AG20443 (cell line): ENCODE data around the gene DUSP1.

Experiments
- DNase-seq: peaks from one replicate; pipeline ENCODE4 v3.0.0; 2012; ENCODE audit warnings: low spot score, mixed read lengths

The DUSP1 gene

DNA sequence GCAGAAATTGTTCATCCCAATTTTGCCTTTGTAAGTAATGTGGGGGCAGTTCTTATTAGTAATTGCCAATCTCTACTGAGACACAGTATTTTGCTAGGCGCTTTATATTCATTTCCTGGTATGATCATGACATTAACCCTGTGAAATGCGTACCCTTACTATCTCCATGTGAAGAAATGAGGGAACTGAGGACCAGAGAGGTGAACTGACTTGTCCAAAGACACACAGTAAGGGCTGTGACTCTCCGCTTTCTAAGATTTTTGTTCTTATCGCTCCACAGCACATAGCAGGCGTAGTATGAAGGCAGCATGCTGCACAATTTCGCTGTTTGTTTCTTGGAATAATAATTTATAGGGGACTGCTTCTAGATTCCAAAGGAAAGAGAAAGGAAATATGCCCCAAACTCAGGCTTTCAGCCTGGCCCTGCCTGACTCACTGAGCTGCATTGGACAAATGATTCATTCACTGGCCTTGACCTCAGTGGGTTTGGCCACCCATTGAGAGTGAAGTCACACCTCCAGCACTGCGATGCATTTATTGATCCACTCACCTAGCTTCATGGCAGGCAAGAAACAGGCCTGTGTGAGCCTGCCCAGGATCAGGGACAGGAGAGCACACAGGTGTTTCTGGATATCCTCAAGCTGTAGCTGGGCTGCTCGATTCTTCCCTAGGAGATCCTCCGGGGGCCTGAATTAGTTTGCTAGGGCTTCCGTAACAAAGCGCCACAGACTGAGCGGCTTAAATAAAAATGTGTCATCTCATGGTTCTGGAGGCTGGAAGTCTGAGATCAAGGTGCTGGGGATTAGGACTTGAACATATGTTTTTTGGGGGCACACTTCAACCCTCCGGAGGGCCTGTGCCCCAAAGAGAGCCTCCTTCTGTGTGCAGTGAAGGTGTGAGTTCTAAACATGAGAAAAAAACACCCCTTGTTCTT lies 7.2 kb upstream of the DUSP1 start:
- peak; percentile 84 for DNase-seq

GRCh38 chr5:172776235-172776594 lies 5.2 kb upstream of the DUSP1 start:
- DNase-seq, result no peak

- peak; percentile 74 for DNase-seq
Measured at GRCh38 chr5:172775326-172776234, 4.6 kb upstream of the DUSP1 start.

DNA sequence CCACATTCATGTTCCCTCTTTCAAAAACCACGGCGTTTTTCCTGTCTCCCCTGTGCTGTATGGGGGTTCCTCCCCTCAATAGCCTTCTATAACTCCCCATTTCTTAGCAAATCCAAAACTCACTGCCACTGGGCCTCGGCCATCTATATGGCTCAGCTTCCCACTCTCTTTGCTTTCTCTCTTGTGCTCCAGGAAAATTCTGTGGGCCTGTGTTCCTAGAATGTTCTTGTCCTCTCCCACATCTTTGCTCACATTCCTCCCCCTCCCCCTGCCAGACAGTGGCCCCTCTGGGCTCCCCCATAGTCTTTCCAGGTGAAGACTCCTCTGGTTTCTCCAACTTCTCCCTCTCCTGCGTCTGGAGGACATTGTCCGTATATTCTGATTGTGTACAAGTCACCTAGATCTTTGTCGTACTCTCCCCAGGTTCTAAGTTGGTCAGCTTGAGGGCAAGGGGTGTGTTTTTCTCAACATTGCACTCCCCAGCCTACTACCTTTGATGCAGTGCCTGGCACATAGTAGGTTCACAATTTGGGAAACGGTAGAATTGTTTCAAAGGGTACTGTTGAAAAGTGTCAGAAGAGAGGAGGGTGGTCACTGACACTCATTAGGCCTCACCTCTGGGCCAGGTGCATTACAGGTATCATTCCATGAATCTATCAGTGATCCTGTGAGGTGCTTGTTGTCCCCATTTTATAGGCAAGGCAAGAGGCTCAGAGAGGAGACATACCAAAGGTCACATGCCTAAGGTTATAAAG lies 3.7 kb upstream of the DUSP1 start:
- no peak for DNase-seq

DNA sequence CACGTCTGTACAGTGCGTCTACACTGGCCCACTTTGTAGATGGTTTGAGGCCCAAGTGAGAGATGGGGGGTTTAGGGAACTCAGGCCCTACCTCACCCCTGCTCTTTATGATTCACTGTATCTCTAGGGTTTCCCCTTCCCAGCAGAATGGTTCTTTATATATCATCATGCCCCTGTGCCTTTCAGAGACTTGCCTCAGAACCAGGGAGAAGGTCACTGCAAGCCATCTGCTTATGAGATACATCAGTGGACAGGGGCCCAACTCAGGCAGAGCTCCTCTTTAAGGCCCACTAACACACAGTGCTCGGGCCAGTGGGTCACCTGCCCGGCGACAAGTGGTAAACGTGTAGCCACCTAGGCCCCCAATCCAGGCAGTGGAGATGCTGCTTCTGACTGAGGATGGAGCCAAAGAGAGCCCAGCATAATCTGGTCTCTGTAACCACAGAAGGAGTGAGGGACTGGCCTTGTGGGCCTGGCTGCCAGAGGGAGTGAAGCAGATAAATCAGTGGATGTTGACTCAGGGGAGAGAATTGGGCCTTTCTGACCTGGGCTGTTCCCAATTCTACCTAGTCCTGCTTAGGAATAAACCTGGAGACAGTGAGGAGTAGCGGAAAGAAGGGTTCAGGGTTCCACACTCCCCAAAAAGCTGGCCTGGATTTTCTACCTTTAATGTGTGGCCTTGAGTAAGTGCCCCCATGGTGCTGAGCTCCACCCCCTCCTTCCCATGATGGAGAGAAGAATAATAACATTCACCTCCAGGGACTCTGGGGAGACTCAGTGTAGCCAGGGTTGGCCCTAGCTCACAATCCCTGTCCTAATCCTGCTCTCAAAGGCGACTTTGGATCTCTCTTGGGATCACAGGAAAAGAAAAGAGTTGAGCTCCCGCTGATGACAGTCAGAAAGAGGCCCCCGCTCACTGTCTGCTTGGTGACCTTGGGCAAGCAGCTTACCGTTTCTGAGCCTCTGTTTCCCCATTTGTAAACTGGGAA lies 2.8 kb upstream of the DUSP1 start:
- no peak for DNase-seq

DNA sequence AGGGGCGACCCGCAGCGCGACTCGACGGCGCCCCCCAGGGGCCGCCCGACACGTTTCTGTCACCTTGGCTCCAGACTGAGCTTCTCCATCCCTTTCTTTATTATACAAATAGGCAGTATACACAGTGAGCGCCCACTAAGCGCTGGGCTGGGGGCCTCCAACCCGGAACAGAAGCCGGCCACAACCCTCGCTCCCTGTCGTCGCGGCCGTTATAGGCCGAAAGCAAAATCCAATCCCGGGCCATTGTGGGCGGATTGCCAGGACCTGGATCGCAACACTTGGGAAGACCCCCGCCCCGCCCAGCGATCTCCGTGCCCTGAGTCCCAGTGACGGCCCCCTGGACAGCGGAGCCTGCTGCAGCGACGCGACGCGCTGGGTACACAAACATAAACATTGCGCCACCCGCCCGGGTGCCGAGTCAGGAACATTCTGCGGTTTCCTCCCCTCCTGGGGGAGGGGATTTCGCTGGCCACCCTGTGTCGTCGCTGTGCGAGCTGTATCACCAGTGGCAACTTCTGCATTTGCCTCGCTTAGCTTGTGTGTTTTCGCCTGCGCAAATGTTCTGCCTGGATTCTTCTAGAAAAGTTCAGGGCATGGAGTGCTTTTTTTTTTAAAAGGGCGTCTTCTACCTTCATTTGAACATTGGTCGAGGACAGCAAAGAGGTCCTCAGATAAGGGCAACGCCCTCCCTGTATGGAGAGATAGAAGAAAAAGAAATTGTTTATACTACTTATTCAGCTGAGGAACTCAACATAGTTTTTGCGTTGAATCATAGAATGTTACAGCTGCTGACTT lies 1.3 kb upstream of the DUSP1 start:
- DNase-seq, result peak; percentile 80

DNA sequence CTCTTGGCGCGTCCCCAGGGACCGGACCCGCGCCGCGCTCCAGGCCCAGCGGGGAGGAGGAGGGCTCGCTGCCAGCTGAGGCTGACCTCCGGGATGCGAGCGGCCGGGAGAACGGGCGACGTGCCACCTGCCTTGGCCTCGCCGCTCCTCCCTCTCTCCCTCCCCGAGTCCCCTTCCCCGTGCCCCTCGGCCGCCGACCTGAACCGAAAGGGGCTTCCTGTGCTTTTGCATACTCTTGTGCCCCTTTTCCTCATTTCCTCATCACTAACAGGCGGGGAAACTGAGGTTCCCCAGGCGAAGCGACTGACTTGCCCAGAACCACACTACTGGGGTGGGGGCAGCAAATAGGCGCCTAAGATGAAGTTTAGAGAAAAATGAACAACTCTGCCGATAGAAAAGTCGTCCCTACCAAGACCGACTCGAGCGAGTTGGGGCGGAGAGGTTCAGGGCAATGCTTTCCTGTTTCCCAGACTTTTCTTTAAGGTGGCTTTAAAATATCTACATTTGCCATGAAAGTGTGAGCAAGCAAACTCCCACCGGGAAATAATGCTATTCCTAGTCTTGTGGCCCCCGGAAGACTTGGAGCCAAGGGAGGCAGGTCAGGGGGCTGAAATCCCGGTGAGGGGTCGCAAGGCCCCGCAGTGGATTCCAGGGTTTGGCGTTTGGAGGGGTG lies 580 bp upstream of the DUSP1 start:
- no peak for DNase-seq

- DNase-seq, result no peak
Measured at GRCh38 chr5:172770374-172770674, 671 bp downstream of the DUSP1 start.

DNA sequence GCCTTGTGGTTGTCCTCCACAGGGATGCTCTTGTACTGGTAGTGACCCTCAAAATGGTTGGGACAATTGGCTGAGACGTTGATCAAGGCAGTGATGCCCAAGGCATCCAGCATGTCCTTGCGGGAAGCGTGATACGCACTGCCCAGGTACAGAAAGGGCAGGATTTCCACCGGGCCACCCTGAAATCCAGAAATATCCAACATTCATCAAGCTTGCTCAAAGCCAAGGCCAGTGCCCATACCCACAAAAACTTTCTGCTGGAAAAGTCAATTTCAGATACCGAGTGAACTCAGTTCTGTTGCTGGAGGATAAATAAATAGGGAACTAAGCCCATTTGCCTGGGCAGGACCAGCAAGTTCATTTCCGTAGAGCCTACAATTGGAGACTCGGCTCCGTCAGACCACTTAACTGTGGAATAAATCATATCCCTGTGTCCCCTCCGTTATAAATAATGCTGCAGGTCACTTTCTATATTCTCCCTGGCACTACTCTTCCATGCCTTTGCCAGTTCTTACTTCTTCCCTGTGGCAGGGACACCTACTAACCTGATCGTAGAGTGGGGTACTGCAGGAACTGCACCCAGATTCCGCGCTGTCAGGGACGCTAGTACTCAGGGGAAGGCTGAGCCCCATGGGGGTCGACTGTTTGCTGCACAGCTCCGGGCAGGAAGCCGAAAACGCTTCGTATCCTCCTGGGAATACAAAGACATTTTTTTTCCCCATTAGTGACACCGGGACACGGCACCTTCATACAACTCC lies 1.2 kb downstream of the DUSP1 start:
- no peak for DNase-seq

DNA sequence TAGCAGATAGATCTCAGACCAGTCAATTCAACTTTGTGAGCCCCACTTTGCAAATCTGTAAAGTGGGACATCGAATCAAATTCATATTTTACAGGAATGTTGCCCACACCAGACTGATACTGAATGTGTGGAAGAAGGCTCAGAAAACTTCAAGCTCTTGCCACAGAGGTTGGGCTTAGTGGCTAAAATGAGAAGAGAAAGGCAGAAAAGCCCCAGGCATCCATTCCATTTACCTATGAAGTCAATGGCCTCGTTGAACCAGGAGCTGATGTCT lies 1.7 kb downstream of the DUSP1 start:
- no peak for DNase-seq

- no peak for DNase-seq
Measured at GRCh38 chr5:172768573-172769341, 2.2 kb downstream of the DUSP1 start.

DNA sequence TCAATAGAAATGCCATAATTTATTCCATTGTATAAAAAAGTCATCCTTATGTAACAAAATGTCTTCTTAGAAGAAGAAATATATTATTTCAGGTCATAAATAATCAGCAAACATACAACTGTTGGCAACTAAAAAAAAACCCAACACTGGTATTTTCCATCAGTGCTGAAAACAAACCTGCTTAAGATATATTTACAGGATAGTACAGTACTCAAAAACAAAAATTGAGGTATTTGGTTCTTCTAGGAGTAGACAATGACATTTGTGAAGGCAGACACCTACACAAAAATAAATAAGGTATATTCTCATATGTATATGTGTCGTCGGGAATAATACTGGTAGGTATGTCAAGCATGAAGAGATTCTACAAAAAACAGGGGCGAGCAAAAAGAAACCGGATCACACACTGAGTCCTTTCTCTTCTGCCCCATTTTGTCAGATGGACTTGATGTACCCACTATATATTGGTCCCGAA lies 2.9 kb downstream of the DUSP1 start:
- DNase-seq, result no peak

- no peak for DNase-seq
Measured at GRCh38 chr5:172766287-172767108, 4.5 kb downstream of the DUSP1 start.

DNA sequence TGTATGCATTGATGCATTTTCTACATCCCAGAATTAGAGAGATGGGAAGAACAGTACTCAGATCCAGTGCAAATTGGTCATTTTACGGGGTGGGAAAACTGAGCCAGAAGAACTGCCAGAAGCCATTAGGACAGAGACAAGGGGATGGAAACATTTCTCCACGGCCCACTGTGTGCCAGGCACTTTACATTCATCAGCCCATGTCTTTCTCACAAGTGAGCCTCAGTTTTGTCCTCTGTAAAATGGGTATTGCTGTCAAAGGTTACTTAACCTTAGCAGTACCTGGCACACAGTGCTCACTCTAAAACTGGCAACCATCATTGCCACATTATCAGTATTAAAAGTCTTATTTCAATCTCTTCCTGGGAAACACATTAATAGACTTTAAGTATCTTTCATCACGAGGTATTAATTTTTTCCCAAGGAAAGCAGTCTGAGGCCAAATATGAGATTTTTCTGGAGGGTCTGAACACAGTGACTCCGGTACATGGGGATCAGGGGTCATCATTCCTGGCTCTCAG lies 5.2 kb downstream of the DUSP1 start:
- no peak for DNase-seq

GRCh38 chr5:172764861-172765765 lies 5.9 kb downstream of the DUSP1 start:
- peak; percentile 91 for DNase-seq

GRCh38 chr5:172763120-172763464 lies 7.9 kb downstream of the DUSP1 start:
- no peak for DNase-seq
